GM21447 (cell line): Measurements from ENCODE around the gene MASP1.
"Not testable (repeated sequence)": the region's sequence is repeated elsewhere in the genome, so short reads cannot be mapped to it uniquely, and the experiment has no call there.

Experiments used
- ATAC-seq: cut with Tn5 transposase; IDR thresholded peaks from one replicate; pipeline ENCODE4 v1.9.1; 2021; ENCODE audit not compliant: unreplicated experiment

Gene MASP1

GRCh38 chr3:187267306-187267705 is 24.2 kb downstream of the MASP1 start:
- no peak for ATAC-seq

- no peak for ATAC-seq
These were observed 24.8 kb downstream of the MASP1 start for GRCh38 chr3:187266691-187267090.

GRCh38 chr3:187265461-187265955 is 26.0 kb downstream of the MASP1 start:
- ATAC-seq, result no peak

- no peak for ATAC-seq
These were observed 26.6 kb downstream of the MASP1 start for GRCh38 chr3:187264911-187265310.

GRCh38 chr3:187264021-187264420 is 27.5 kb downstream of the MASP1 start:
- no peak for ATAC-seq

- no peak for ATAC-seq
These were observed 28.3 kb downstream of the MASP1 start for GRCh38 chr3:187263270-187263669.

- ATAC-seq, result no peak
These were observed 29.2 kb downstream of the MASP1 start for GRCh38 chr3:187262360-187262759.

- no peak for ATAC-seq
These were observed 30.0 kb downstream of the MASP1 start for GRCh38 chr3:187261541-187261969.

- no peak for ATAC-seq
These were observed 32.4 kb downstream of the MASP1 start for GRCh38 chr3:187259171-187259570.

GRCh38 chr3:187257992-187258692 is 33.4 kb downstream of the MASP1 start:
- no peak for ATAC-seq

- ATAC-seq, result no peak
These were observed 34.1 kb downstream of the MASP1 start for GRCh38 chr3:187257471-187257870.

GRCh38 chr3:187256051-187256616 is 35.4 kb downstream of the MASP1 start:
- ATAC-seq, result no peak

- no peak for ATAC-seq
These were observed 36.2 kb downstream of the MASP1 start for GRCh38 chr3:187255314-187255713.

- ATAC-seq, result no peak
These were observed 39.2 kb downstream of the MASP1 start for GRCh38 chr3:187252311-187252710.

GRCh38 chr3:187251599-187251998 is 39.9 kb downstream of the MASP1 start:
- ATAC-seq, result no peak

- no peak for ATAC-seq
These were observed 44.1 kb downstream of the MASP1 start for GRCh38 chr3:187247398-187247797.

- no peak for ATAC-seq
These were observed 47.5 kb downstream of the MASP1 start for GRCh38 chr3:187243933-187244524.

GRCh38 chr3:187242900-187243299 is 48.6 kb downstream of the MASP1 start:
- ATAC-seq, result no peak

GRCh38 chr3:187242435-187242834 is 49.1 kb downstream of the MASP1 start:
- no peak for ATAC-seq

GRCh38 chr3:187238835-187239234 is 52.7 kb downstream of the MASP1 start:
- not testable (repeated sequence) for ATAC-seq

GRCh38 chr3:187238239-187238638 is 53.3 kb downstream of the MASP1 start:
- ATAC-seq, result no peak

- no peak for ATAC-seq
These were observed 53.8 kb downstream of the MASP1 start for GRCh38 chr3:187237741-187238140.
